ENCODE measurements around the gene LST1. TPM values are rescaled to one million over a fixed set of nuclear protein-coding genes. Genes with fewer than 3 reads are reported as not detected.
A peak's percentile ranks its signal among the peaks of the same experiment; 100 is the strongest.

Gene LST1
- total and polyA plus RNA-seq, 8 donors: 4.4 to 95.1 (median 7.7) TPM

- H3K4me3 ChIP-seq: peak overlapping the region in 1 of 2 donors; percentile 26
- ATAC-seq: no peak
- intact Hi-C loops (cut with DNase I): no loop called here
Measured at GRCh38 chr6:31559606-31559957, 26.5 kb upstream of the LST1 start.

DNA sequence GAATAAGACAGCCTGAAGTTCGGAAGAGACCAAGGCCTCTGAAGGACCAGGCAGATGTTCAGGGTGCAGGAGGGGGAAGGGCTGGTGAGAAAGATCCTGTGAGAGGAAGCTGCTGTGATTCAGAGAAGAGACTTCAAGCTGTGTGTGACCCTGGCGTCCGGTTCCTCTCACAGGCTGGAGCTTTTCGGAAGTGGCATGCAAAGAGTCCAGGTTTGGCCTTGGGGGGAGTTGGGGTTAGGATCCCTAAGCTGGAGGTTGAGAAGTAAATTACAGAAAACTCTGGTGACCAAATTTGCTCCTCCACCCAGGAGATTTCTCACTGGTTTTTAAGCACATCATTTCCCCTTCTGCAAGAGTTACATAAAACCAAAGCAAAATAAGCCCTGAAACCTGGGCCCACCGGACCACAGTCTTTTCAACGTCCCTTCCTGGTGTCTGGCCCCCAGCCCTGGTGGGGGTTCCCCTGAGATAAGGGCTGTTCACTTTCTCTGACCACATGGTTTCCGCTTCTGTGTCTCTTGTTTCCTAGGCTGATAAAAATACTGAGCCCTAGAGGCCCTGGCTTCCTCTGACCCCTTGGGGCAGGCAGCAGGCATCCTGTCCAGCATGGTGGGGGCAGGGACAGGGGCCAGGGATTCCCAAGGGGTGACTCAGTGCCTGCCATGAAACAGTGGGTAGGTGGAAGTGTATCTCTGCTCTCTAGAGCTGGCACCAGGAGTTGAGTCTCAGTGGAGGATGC, 25.9 kb upstream of the LST1 start:
- H3K4me1 ChIP-seq: peaks cover 7 to 78% of the 10 kb centered on the region in 2 donors
- peak overlapping the region; percentile 70 to 95 for H3K27ac ChIP-seq
- H3K27me3 ChIP-seq: no peaks in the 10 kb centered on the region
- ATAC-seq (peak; percentile 72), DNase-seq (peak in 3 of 4 donors; percentile 46 to 89 (median 74))
- intact Hi-C loops (cut with DNase I): no loop called here
- H3K4me3 ChIP-seq: peak overlapping the region in 1 of 2 donors; percentile 26
- H3K9me3 ChIP-seq: no peaks in the 10 kb centered on the region
- TF ChIP-seq CTCF (IDR thresholded peaks at IDR 0.05): no peak
- peaks cover 0 to 31% of the 10 kb centered on the region in 2 donors for H3K36me3 ChIP-seq

More at GRCh38 chr6:31559606-31559957, 26.5 kb upstream of the LST1 start:
- no peak for TF ChIP-seq CTCF (IDR thresholded peaks at IDR 0.05)
- no peak for DNase-seq
- peaks cover 0 to 31% of the 10 kb centered on the region in 2 donors for H3K36me3 ChIP-seq
- H3K27me3 ChIP-seq: no peaks in the 10 kb centered on the region
- H3K27ac ChIP-seq: peak overlapping the region; percentile 70 to 95
- H3K4me1 ChIP-seq: peaks cover 7 to 78% of the 10 kb centered on the region in 2 donors
- H3K9me3 ChIP-seq: no peaks in the 10 kb centered on the region

GRCh38 chr6:31560697-31561058, 25.4 kb upstream of the LST1 start:
- no peak for TF ChIP-seq CTCF (IDR thresholded peaks at IDR 0.05)
- ATAC-seq: no peak

DNA sequence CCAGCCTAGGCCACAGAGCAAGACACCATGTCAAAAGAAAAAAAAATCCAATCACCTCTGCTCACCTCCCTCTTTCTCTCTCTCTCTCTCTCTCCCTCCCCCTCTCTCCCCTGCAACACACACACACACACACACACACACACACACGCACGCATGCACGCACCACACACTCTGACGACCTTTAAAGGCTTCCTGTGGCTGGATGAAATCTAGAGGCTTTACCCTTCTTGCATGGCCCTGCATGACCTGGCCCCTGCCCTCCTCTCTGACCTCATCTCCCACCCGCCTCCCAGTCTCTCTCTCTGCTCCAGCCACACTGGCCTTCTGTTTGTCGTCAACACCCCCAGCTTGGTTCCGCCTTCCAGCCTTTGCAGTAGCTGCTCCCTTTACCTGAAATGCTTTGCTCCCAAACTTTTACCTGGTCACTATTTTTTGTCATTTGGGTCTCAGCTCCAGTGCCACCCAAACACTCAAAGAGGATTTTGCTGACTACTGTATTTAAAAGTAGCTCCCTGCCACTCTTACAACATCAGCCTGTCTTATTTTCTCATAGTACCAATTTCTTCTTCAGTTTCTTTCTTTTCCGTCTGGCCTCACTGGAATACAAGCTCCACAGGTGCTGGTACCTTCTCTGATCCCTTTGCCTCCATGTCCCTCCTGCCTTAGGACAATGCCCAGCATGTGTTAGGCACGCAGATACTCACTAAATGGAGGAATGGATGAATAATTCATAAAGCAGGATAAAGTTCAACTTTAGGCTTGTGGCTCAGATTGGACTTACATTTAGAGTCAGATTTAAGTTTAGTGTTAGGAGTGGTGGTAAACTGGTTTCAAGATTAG, 18.3 kb upstream of the LST1 start:
- no peak for TF ChIP-seq CTCF (IDR thresholded peaks at IDR 0.05)
- ATAC-seq (no peak), DNase-seq (no peak)
- peaks cover 0 to 32% of the 10 kb centered on the region in 2 donors for H3K4me1 ChIP-seq
- H3K9me3 ChIP-seq: no peaks in the 10 kb centered on the region
- H3K27me3 ChIP-seq: peaks cover 0 to 18% of the 10 kb centered on the region in 2 donors
- H3K36me3 ChIP-seq: no peaks in the 10 kb centered on the region
- no peak overlapping the region for H3K4me3 ChIP-seq
- peak overlapping the region in 1 of 2 donors; percentile 70 for H3K27ac ChIP-seq
- intact Hi-C loops (cut with DNase I): no loop called here

More at GRCh38 chr6:31560697-31561058, 25.4 kb upstream of the LST1 start:
- intact Hi-C loops (cut with DNase I): no loop called here
- no peak for DNase-seq
- Histone ChIP-seq H3K9me3 (no peaks in the 10 kb centered on the region), H3K27ac (peak overlapping the region in 1 of 2 donors; percentile 95), H3K4me3 (no peak overlapping the region), H3K27me3 (peaks cover 0 to 3% of the 10 kb centered on the region in 2 donors), H3K36me3 (peaks cover 0 to 31% of the 10 kb centered on the region in 2 donors), H3K4me1 (peaks cover 7 to 78% of the 10 kb centered on the region in 2 donors)

- peak overlapping the region in 1 of 2 donors; percentile 70 for H3K27ac ChIP-seq
- peaks cover 0 to 24% of the 10 kb centered on the region in 2 donors for H3K4me1 ChIP-seq
- peaks cover 0 to 18% of the 10 kb centered on the region in 2 donors for H3K27me3 ChIP-seq
- TF ChIP-seq CTCF (IDR thresholded peaks at IDR 0.05): no peak
- peak; percentile 70 for ATAC-seq
- intact Hi-C loops (cut with DNase I): no loop called here
- DNase-seq: peak in 1 of 4 donors; percentile 56
- no peaks in the 10 kb centered on the region for H3K36me3 ChIP-seq
- H3K9me3 ChIP-seq: no peaks in the 10 kb centered on the region
- no peak overlapping the region for H3K4me3 ChIP-seq
Measured at GRCh38 chr6:31568537-31568961, 17.5 kb upstream of the LST1 start.

All from left lung (tissue), 10 donors.